Pancreas (tissue), 10 donors: Measurements from ENCODE around the gene CSAG1. TPM values are rescaled to one million over a fixed set of nuclear protein-coding genes. Genes with fewer than 3 reads are reported as not detected.
"Not testable (repeated sequence)": the region's sequence is repeated elsewhere in the genome, so short reads cannot be mapped to it uniquely, and the experiment has no call there.

ENCODE experiments used
- ATAC-seq, 4 donors: fragments of 200-7000 bp; cut with Tn5 transposase; one replicate each; pipeline versions ENCODE4 v1.8.0 to v1.9.1; 2020; ENCODE audit warnings: mild to moderate bottlenecking in 4 of 4, moderate library complexity in 4 of 4
- DNase-seq, 6 donors: peaks; one replicate each; pipeline ENCODE4 v3.0.0-alpha.2; 2020
- FAIRE-seq: peaks from 2 replicates; lab custom pipeline; 2012; peaks lifted over from hg19 to GRCh38; lab: Jason Lieb, UNC
- H3K27ac ChIP-seq, 4 donors: fragments of 200-600 bp; sonication (generic); 1 replicate in 3 of 4; 2 replicates in 1 of 4; pipeline versions ENCODE4 v1.5.0 to v1.8.0; 2020
- H3K27me3 ChIP-seq, 4 donors: fragments of 200-600 bp; one replicate each; pipeline ENCODE4 v1.8.0; 2021
- H3K36me3 ChIP-seq, 3 donors: fragments of 200-600 bp; sonication (generic) in 1 of 3; one replicate each; pipeline versions ENCODE4 v1.5.0 to v1.8.0; 2020 to 2021
- H3K4me1 ChIP-seq, 3 donors: fragments of 200-600 bp; one replicate each; pipeline ENCODE4 v1.8.0; 2021
- H3K4me3 ChIP-seq, 4 donors: fragments of 200-600 bp; sonication (generic) in 2 of 4; one replicate each; pipeline versions ENCODE4 v1.5.0 to v1.8.0; 2020 to 2021
- H3K9me3 ChIP-seq, 4 donors: fragments of 200-600 bp; one replicate each; pipeline ENCODE4 v1.8.0; 2021
- CTCF ChIP-seq, 4 donors: fragments of 200-600 bp; sonication (generic) in 3 of 4; IDR thresholded peaks; one replicate each; pipeline versions ENCODE4 v1.5.0 to v1.8.0; 2021; ENCODE audit warnings: antibody characterized with exemption in 4 of 4
- whole genome bisulfite sequencing, 2 donors: extraction: QIAGEN DNeasy Blood & Tissue Kit; methylation state at CpG; one replicate each; pipeline ENCODE4 v1.1.7; 2013; 5-methylcytosine and 5-hydroxymethylcytosine counted together
- intact Hi-C, 3 donors: fragments of 100-400 bp; cut with DNase I; formaldehyde crosslinking; loops; one replicate each; pipeline versions ENCODE4 v1.11.1 to v1.14.2; 2022
- polyA plus RNA-seq, 2 donors: library from polyadenylated mRNA; stranded (reverse); fragments of 200-250 nt; gene quantifications; one replicate each; pipeline ENCODE4 v1.2.3, GENCODE V29; 2013
- total RNA-seq, 6 donors: library from RNA; stranded (reverse); fragmentation: NEBNext Ultra II Directional in 4 of 6; extraction: Animal tissue kit (Norgen Biotek cat#: 25700) in 4 of 6; gene quantifications; one replicate each; pipeline versions ENCODE4 v1.2.1 to v1.2.4, GENCODE V29; 2021 to 2023
- donor health status: healthy with polysubstance abuse.
- donor health status: DM: no; HTN: no; CAD: no; lungs with moderate emphysema.
- donor health status: DM: no; HTN: no; CAD: no.
- donor health status: control.
- donor health status: control.
- donor health status: Bipolar disorder and iron deficiency.
- donor health status: DM: yes; HTN: yes; CAD: no.
- donor health status: DM: no; HTN: no; CAD: no.
- donor health status: DM: no; HTN: no; CAD: no.
- donor health status: DM: yes; HTN: yes; CAD: no.

The CSAG1 gene
- not detected for total RNA-seq
- not detected for polyA plus RNA-seq

GRCh38 chrX:152733261-152733975 is at the start of gene CSAG1, which contains the start of gene MAGEA12:
CSAG1 (minus strand) TSS chrX:152733721; CDS start chrX:152732460, 1,261 bp downstream.
MAGEA12 (plus strand) TSS chrX:152733757; CDS start chrX:152736162, 2,405 bp downstream.
- Histone ChIP-seq H3K27me3 (no peaks in the 10 kb centered on the region), H3K36me3 (no peaks in the 10 kb centered on the region), H3K27ac (no peak within 1 kb of the TSS), H3K4me1 (no peaks in the 10 kb centered on the region), H3K4me3 (no peak within 1 kb of the TSS), H3K9me3 (no peaks in the 10 kb centered on the region)
- peak in 2 of 6 donors; percentile 5 to 46 for DNase-seq
- no peak for ATAC-seq
- no peak for TF ChIP-seq CTCF (IDR thresholded peaks at IDR 0.05)
- 77% methylated on average over 19 of the region's 21 CpGs for WGBS, 2 donors
- no peak for FAIRE-seq
- intact Hi-C loops = no loop called here

GRCh38 chrX:152769549-152770289 is 36.2 kb upstream of the CSAG1 start, which contains the start of gene MAGEA6:
MAGEA6 (minus strand) TSS chrX:152769689; CDS start chrX:152767650, 2,039 bp downstream.
- H3K36me3 ChIP-seq, H3K9me3 ChIP-seq, FAIRE-seq, H3K27ac ChIP-seq, intact Hi-C loops, DNase-seq, ATAC-seq, H3K4me3 ChIP-seq, H3K4me1 ChIP-seq, H3K27me3 ChIP-seq: not testable (repeated sequence)
- no CpG with 5 or more reads among the region's 29 CpGs for WGBS, 2 donors

GRCh38 chrX:152766562-152766961 is 33.0 kb upstream of the CSAG1 start:
- FAIRE-seq, ATAC-seq, H3K4me3 ChIP-seq, intact Hi-C loops, H3K9me3 ChIP-seq, H3K36me3 ChIP-seq, H3K27me3 ChIP-seq, H3K4me1 ChIP-seq, H3K27ac ChIP-seq: not testable (repeated sequence)
- WGBS, 2 donors = 60 to 67% methylated on average over 9 of the region's 9 CpGs
- peak in 1 of 6 donors; percentile 9 for DNase-seq

GRCh38 chrX:152761582-152761981 is 28.1 kb upstream of the CSAG1 start:
- 66 to 75% methylated on average over 2 to 4 of the region's 7 CpGs for WGBS, 2 donors
- DNase-seq, H3K9me3 ChIP-seq, ATAC-seq, H3K36me3 ChIP-seq, H3K4me3 ChIP-seq, intact Hi-C loops, H3K27ac ChIP-seq, H3K4me1 ChIP-seq, H3K27me3 ChIP-seq, FAIRE-seq: not testable (repeated sequence)

- H3K4me3 ChIP-seq, H3K27me3 ChIP-seq, H3K36me3 ChIP-seq, ATAC-seq, H3K9me3 ChIP-seq, H3K27ac ChIP-seq, intact Hi-C loops, FAIRE-seq, H3K4me1 ChIP-seq: not testable (repeated sequence)
- DNase-seq = peak in 1 of 6 donors; percentile 3
- 58 to 66% methylated on average over 3 to 5 of the region's 7 CpGs for WGBS, 2 donors
Observed at GRCh38 chrX:152759544-152759943, 26.0 kb upstream of the CSAG1 start.

- FAIRE-seq, H3K9me3 ChIP-seq, H3K4me3 ChIP-seq, H3K4me1 ChIP-seq, ATAC-seq, intact Hi-C loops, DNase-seq, H3K27ac ChIP-seq, H3K27me3 ChIP-seq, H3K36me3 ChIP-seq: not testable (repeated sequence)
- WGBS, 2 donors = no CpG with 5 or more reads among the region's 2 CpGs
Observed at GRCh38 chrX:152758918-152759317, 25.4 kb upstream of the CSAG1 start, which contains the start of gene CSAG3. CSAG3 (plus strand) TSS chrX:152759218.

GRCh38 chrX:152754871-152755270 is 21.4 kb upstream of the CSAG1 start:
- H3K27ac ChIP-seq, H3K4me3 ChIP-seq, DNase-seq, intact Hi-C loops, ATAC-seq, H3K4me1 ChIP-seq, H3K9me3 ChIP-seq, H3K27me3 ChIP-seq, H3K36me3 ChIP-seq, FAIRE-seq: not testable (repeated sequence)
- no CpG with 5 or more reads among the region's 5 CpGs for WGBS, 2 donors

GRCh38 chrX:152753686-152754650 is 20.4 kb upstream of the CSAG1 start, which contains the start of gene MAGEA2:
MAGEA2 (minus strand) TSS chrX:152753842; CDS start chrX:152751363, 2,479 bp downstream.
- ATAC-seq, DNase-seq, H3K4me3 ChIP-seq, H3K4me1 ChIP-seq, H3K9me3 ChIP-seq, H3K27ac ChIP-seq, FAIRE-seq, intact Hi-C loops, H3K27me3 ChIP-seq, H3K36me3 ChIP-seq: not testable (repeated sequence)
- WGBS, 2 donors = no CpG with 5 or more reads among the region's 35 CpGs
